Neural cell (in vitro differentiated cells): ENCODE measurements around the gene CDKAL1. TPM values are rescaled to one million over a fixed set of nuclear protein-coding genes. Genes with fewer than 3 reads are reported as not detected.

Source experiments
- H2AFZ ChIP-seq: fragments of 200-600, 300-800 bp; sonication (generic), shearing (Covaris generic); 2 replicates; pipeline ENCODE4 v1.6.0; 2014; ENCODE audit warnings: low read depth, mild to moderate bottlenecking, antibody characterized with exemption, low read length, moderate library complexity
- H3F3A ChIP-seq: fragments of 200-600 bp; shearing (Covaris generic); 2 replicates; pipeline ENCODE4 v1.6.1; 2016; ENCODE audit warnings: mild to moderate bottlenecking, moderate library complexity, mixed read lengths, antibody characterized with exemption, low read length; ENCODE audit not compliant: insufficient read depth, poor library complexity, severe bottlenecking
- H3K27ac ChIP-seq: fragments of 200-600, 300-800 bp; sonication (generic), shearing (Covaris generic); 2 replicates; pipeline ENCODE4 v1.5.1; 2014; ENCODE audit warnings: mild to moderate bottlenecking, low read length, moderate library complexity
- H3K27me3 ChIP-seq: fragments of 300-800, 200-600 bp; sonication (generic), shearing (Covaris generic); 2 replicates; pipeline ENCODE4 v1.6.0; 2014; ENCODE audit warnings: mild to moderate bottlenecking, low read depth, low read length, moderate library complexity; ENCODE audit not compliant: insufficient read depth
- H3K36me3 ChIP-seq: fragments of 300-800, 200-600 bp; sonication (generic), shearing (Covaris generic); 2 replicates; pipeline ENCODE4 v1.5.1; 2014; ENCODE audit warnings: mild to moderate bottlenecking, antibody characterized with exemption, low read length, moderate library complexity; ENCODE audit not compliant: insufficient read depth
- H3K4me2 ChIP-seq: fragments of 300-800, 200-600 bp; sonication (generic), shearing (Covaris generic); 2 replicates; pipeline ENCODE4 v1.6.0; 2014; ENCODE audit warnings: mild to moderate bottlenecking, low read length
- H3K4me3 ChIP-seq: fragments of 300-800, 200-600 bp; sonication (generic), shearing (Covaris generic); 2 replicates; pipeline ENCODE4 v1.5.1; 2014; ENCODE audit warnings: mild to moderate bottlenecking, low read length, moderate library complexity
- H3K79me2 ChIP-seq: fragments of 200-600 bp; shearing (Covaris generic); replicated peaks from 2 replicates; pipeline ENCODE4 v1.6.0; 2014; ENCODE audit warnings: mild to moderate bottlenecking, low read length, moderate library complexity; ENCODE audit not compliant: insufficient read depth
- H3K9ac ChIP-seq: fragments of 300-800, 200-600 bp; sonication (generic), shearing (Covaris generic); 2 replicates; pipeline ENCODE4 v1.6.1; 2016; ENCODE audit warnings: mild to moderate bottlenecking, low read length, mixed read lengths
- H3K9me2 ChIP-seq: fragments of 200-600 bp; shearing (Covaris generic); 2 replicates; pipeline ENCODE4 v1.6.1; 2016; ENCODE audit warnings: mild to moderate bottlenecking, low read length, mixed read lengths; ENCODE audit not compliant: insufficient read depth
- H3K9me3 ChIP-seq: fragments of 200-600, 300-800 bp; sonication (generic), shearing (Covaris generic); 2 replicates; pipeline ENCODE4 v1.6.1; 2016; ENCODE audit warnings: mild to moderate bottlenecking, mixed run types, low read length, moderate library complexity, mixed read lengths
- H4K20me1 ChIP-seq: fragments of 200-600 bp; shearing (Covaris generic); 2 replicates; pipeline ENCODE4 v1.6.1; 2016; ENCODE audit warnings: mild to moderate bottlenecking, mixed run types; ENCODE audit not compliant: insufficient read depth
- CTCF ChIP-seq: fragments of 450-650 bp; IDR thresholded peaks from 2 replicates; pipeline ENCODE4 v1.5.1; 2014; ENCODE audit warnings: antibody characterized with exemption, mild to moderate bottlenecking, moderate library complexity; ENCODE audit not compliant: poor library complexity, severe bottlenecking
- EP300 ChIP-seq: fragments of 450-650 bp; conservative IDR thresholded peaks from 2 replicates; pipeline ENCODE4 v1.6.1; 2014; ENCODE audit warnings: antibody characterized with exemption, mild to moderate bottlenecking, moderate library complexity; ENCODE audit not compliant: poor library complexity, severe bottlenecking
- EZH2 ChIP-seq: fragments of 200-600, 300-800 bp; shearing (Covaris generic), sonication (generic); IDR thresholded peaks from 2 replicates; pipeline ENCODE4 v1.6.1; 2014; ENCODE audit warnings: antibody characterized with exemption, low read length, borderline replicate concordance, mild to moderate bottlenecking; ENCODE audit not compliant: insufficient read depth, poor library complexity, severe bottlenecking
- MXI1 ChIP-seq: fragments of 450-650 bp; conservative IDR thresholded peaks from 2 replicates; pipeline ENCODE4 v1.6.1; 2014; ENCODE audit warnings: antibody characterized with exemption, mild to moderate bottlenecking; ENCODE audit not compliant: poor library complexity, severe bottlenecking
- POLR2AphosphoS5 ChIP-seq: IDR thresholded peaks from 2 replicates; pipeline ENCODE4 v1.6.1; 2012
- RAD21 ChIP-seq: fragments of 450-650 bp; conservative IDR thresholded peaks from 2 replicates; pipeline ENCODE4 v1.6.1; 2014; ENCODE audit warnings: antibody characterized with exemption, mild to moderate bottlenecking, moderate library complexity
- SMC3 ChIP-seq: fragments of 450-650 bp; conservative IDR thresholded peaks from 2 replicates; pipeline ENCODE4 v1.6.1; 2014; ENCODE audit warnings: antibody characterized with exemption, mild to moderate bottlenecking, moderate library complexity; ENCODE audit not compliant: poor library complexity
- TAF1 ChIP-seq: IDR thresholded peaks from 2 replicates; pipeline ENCODE4 v1.6.1; 2012; ENCODE audit warnings: low read depth
- polyA plus RNA-seq: library from polyadenylated mRNA; depleted of rRNA; stranded (reverse); fragments of >200 nt; gene quantifications from 2 replicates; pipeline ENCODE4 v1.2.3, GENCODE V29; 2014
- TF ChIP-seq, protein P1 (sequence below): IDR thresholded peaks from 2 replicates; pipeline ENCODE4 v1.6.1; 2012; ENCODE audit warnings: borderline replicate concordance

Gene CDKAL1
- polyA plus RNA-seq, 1 donor from 2014 or later = 10.7 TPM

GRCh38 chr6:20853828-20854227 lies 319.6 kb downstream of the CDKAL1 start:
- no peaks in the 10 kb centered on the region for H3K9me3 ChIP-seq
- H3K79me2 ChIP-seq = no peaks in the 10 kb centered on the region
- TF ChIP-seq MXI1 (no peak), TAF1 (no peak), RAD21 (no peak), EP300 (no peak), POLR2AphosphoS5 (no peak), CTCF (no peak), SMC3 (no peak), EZH2 (no peak)
- TF ChIP-seq, protein P1, sequence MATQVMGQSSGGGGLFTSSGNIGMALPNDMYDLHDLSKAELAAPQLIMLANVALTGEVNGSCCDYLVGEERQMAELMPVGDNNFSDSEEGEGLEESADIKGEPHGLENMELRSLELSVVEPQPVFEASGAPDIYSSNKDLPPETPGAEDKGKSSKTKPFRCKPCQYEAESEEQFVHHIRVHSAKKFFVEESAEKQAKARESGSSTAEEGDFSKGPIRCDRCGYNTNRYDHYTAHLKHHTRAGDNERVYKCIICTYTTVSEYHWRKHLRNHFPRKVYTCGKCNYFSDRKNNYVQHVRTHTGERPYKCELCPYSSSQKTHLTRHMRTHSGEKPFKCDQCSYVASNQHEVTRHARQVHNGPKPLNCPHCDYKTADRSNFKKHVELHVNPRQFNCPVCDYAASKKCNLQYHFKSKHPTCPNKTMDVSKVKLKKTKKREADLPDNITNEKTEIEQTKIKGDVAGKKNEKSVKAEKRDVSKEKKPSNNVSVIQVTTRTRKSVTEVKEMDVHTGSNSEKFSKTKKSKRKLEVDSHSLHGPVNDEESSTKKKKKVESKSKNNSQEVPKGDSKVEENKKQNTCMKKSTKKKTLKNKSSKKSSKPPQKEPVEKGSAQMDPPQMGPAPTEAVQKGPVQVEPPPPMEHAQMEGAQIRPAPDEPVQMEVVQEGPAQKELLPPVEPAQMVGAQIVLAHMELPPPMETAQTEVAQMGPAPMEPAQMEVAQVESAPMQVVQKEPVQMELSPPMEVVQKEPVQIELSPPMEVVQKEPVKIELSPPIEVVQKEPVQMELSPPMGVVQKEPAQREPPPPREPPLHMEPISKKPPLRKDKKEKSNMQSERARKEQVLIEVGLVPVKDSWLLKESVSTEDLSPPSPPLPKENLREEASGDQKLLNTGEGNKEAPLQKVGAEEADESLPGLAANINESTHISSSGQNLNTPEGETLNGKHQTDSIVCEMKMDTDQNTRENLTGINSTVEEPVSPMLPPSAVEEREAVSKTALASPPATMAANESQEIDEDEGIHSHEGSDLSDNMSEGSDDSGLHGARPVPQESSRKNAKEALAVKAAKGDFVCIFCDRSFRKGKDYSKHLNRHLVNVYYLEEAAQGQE = no peak
- H3K36me3 ChIP-seq = no peaks in the 10 kb centered on the region
- no peaks in the 10 kb centered on the region for H3K27me3 ChIP-seq
- H3K4me3 ChIP-seq = no peak overlapping the region
- no peak overlapping the region for H2AFZ ChIP-seq
- H3K9ac ChIP-seq = no peak overlapping the region
- no peak overlapping the region for H3K4me2 ChIP-seq
- no peak overlapping the region for H3K27ac ChIP-seq
- no peaks in the 10 kb centered on the region for H3F3A ChIP-seq
- H3K9me2 ChIP-seq = no peaks in the 10 kb centered on the region
- H4K20me1 ChIP-seq = no peaks in the 10 kb centered on the region

DNA sequence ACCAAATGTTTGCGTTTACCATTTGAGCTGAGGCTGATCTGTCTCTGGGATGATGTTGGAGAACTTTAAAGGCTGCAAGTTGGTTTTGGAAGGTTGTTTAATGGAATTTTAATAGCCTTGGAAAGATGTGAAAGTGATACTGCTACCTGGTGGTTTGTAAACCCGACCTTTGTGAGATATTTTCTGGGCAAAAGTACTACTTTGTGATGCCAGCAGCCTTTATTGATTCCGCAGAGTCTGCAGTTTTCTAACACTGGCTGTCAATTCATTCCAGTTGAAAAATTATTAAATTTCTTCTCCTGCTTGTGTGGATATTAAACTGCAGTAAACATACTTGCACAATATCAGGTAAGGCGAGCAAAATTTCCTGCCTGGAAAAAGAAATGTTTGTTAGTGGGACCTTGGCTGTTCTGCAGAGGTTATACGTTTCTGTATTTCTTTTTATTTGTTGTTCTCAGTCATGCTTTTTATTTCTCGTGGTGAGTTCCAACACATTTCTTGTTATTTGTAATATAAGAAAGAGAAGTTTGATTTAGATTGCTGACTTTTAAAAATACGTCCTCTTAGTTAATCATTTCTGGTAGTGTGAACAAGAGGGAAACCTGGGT lies 322.5 kb downstream of the CDKAL1 start:
- Histone ChIP-seq H3K79me2 (no peaks in the 10 kb centered on the region), H3F3A (no peaks in the 10 kb centered on the region), H3K4me2 (no peak overlapping the region), H2AFZ (no peak overlapping the region), H3K9me3 (no peaks in the 10 kb centered on the region), H3K9ac (no peak overlapping the region), H3K36me3 (no peaks in the 10 kb centered on the region), H4K20me1 (no peaks in the 10 kb centered on the region), H3K9me2 (no peaks in the 10 kb centered on the region), H3K27me3 (no peaks in the 10 kb centered on the region), H3K27ac (no peak overlapping the region), H3K4me3 (no peak overlapping the region)
- TF ChIP-seq TAF1 (no peak), CTCF (no peak), EZH2 (no peak), EP300 (no peak), RAD21 (no peak), POLR2AphosphoS5 (no peak), MXI1 (no peak), SMC3 (no peak)
- TF ChIP-seq, protein P1 = no peak
